MV-4-11 (cell line): ENCODE results near the gene NCKAP5.
"Not testable (repeated sequence)": the region's sequence is repeated elsewhere in the genome, so short reads cannot be mapped to it uniquely, and the experiment has no call there.

Source experiments
- DNase-seq: peaks from one replicate; lab custom pipeline; 2025; lab: John Stamatoyannopoulos, UW

Gene NCKAP5

DNA sequence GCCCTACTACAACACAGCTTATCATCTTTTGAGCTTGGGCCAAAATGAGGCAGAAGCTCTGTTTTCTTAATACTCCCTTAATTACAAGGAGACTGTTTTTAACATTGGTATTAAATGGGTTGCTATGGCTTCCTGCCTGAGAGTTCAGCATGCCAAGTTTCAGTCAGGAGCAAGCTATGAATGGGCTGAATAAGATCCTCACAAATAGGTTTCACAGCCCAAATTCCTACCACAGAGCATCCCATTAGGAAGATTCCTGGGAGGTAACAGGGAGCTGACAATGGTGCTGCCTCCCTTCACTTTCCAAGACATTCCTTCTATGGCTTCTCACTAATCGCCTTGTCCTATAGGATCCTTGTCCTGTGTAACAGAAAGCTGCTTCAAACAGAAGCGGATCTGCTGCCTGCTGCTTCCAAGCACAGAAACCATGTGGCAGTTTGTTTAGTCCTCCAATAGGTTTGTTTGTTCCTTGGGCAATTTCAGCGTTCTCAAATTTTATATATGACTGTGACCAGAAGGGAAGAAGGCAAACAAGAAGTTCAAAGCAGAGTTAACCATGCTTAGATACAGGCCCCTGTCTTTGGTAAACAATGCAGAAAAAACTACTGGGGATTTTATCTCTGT, 70.9 kb downstream of the NCKAP5 start:
- DNase-seq, result no peak

DNA sequence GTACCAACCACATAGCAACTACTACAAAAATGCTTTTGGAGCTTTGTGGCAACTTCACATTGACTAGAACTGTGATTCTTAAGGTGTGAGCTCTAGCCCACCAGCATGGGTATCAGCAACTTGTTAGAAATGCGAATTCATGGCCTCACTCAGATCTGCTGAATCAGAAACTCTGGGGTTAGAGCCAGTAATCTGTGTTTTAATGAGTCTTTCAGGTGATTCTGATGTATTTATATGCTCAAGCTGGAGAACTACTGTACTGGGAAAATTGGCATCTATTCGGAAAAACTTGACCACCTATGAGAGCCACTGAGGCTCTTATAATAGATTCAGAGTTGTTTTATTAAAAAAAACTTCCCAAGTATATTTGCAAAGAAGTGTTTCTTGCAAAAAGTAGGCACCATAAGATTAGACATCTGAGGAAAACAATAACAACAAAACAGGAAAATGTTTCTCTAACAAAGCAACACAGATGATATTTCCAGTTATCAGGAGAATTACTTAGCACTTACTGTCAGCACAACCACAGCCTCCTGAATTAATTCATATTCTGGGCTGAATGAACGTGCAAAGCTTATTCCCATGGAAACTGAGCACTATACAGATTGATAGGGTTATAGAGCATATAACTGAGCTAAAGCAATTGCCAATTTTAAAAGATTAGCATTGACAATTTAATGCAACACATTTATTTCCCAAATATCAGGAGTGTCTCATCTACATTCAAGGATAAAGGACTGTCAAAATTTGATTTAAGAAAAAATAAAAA, 71.6 kb downstream of the NCKAP5 start:
- no peak for DNase-seq

DNA sequence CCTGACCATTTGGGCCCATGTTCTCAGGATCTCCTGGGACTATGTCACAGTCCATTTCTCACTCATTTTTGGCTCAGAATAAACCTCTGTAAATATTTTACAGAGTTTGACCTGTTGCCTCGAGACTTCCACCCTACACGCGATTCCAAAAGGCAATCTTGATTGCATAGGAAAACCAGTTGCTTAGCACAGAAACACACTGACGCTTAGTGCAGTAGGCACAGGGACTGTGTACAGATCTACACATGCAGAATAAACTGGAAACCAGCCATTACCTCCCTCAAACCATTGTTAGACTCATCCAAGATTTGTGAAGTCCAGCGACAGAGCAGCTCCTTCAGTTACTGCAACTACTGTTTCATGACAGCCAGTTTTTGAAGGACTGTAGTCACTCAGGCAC, 73.0 kb downstream of the NCKAP5 start:
- DNase-seq, result no peak

DNA sequence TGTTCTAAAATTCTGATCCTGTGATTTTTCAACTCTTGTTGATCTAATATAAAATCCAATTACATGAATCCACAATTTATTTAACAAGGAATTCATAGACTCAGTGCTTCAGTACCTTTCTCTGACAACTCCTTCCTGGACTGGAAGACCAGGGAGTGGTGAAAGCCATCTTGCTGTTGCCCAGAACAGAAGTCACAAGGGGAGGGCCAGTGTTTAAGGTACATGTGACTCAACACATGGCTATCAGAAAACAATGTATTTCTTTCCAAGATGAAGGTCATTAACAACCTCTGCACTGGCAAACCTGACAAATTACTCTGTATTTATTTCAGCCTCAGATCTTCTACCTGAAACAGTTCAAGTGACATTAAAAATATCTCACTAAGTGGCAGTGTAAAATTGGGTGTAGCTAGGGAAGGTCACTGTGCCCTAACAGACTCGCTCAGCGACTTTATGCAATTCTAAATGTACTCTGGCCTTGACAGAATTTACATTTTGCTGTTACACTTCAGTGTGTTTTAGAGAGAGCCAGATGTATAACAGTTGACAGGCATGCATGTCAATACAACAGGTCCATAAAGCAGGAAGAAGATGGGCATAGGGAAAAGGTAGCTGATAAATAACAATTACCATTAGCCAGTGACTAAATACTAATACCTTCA, 75.4 kb downstream of the NCKAP5 start:
- DNase-seq, result no peak

DNA sequence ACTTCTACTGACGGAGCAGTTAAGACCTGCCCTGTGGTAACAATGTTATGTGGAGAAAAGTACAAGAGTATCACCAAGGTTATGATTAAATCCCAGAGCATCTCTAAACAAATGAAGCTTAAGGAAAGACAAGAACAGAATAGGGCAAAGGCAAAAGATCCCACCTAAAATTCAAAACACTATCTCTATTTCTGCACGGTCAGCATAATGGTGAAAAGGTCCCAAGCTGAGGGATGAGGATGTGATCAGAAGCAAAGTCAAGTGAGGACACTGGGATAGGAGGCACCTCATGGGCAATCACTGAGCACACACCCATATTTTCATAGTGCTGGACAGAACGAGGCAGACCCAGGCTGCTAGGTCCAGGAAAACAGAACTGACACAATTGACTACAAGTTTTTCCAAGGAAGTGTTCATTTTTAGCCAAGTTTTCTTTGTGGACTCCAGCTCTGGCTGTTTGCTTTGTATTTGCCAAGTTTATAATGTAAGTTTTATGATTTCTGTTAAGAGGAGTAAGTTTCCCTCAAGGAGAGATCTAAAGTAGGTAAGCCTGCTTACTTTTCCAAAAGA, 77.8 kb downstream of the NCKAP5 start:
- no peak for DNase-seq

DNA sequence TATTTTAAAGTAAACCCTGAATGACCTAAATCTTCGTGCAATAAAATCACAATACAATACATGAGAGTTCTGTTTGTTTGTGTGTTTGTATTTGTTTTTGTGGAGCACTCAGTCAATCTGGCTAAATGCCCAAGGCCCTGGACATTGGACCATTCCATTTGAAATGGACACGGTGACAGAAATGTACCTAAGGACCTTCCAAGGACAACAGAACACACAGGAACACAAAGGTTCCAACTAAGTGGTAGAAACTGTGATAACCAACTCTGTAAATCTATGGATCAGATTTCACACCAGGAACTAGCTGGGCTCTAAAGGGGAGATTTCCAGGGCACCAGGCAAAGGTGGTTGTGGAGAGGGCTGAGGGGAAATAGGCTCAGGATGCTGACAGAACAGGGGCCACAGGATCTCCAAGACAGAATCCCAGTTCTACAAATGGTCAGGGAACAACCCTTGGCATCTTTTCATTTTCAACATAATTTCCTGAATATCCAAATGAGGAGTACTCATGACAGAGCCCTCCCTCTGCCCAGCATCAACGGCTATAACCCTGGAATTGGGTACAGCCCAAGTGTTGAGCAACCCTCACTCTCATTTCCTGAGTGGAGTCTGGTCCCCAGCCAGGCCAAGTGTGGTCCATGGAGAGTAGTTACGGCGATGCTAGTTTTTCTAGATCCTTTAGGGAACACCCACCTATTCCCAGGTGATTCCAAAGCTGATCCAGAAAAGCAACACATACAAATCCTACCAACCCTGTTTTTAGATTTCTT, 78.4 kb downstream of the NCKAP5 start:
- DNase-seq, result no peak

DNA sequence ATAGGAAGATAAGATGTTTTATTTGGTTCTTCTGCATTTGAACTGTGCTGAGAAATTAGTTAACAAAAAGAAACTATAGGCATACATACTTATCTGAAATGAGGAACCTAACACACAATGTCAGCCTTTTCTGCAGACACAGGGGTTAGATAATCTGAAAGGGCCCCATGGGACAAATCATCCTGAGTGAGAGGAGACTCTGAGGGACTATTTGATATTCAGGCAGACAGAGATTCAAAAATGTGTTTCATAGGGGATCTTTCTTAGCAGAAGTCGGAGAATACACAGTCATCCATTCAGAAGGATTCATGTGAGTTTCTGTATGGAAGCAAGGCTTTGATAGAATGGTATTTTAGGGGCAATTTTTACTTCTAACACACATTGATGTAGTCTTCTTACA, 79.1 kb downstream of the NCKAP5 start:
- DNase-seq, result no peak

DNA sequence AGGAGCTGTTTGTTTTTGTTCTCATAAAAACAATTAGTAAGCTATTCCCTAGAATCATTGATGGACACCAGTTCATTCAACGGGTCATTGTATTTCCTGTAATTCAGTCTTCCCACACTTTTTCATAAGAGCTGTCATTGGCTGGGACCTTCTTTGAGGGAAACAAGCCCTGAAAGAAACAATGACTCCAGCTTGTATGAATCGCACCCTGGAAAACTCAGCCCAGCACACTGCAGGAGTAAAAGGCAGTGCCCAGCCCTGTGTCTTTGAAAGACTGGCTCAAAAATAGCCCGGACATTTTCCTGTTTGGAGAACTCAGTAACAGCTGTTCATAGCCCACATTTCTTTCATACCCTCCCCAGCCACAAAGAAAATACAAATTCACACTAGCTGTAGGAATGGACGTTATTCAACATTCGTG, 81.5 kb downstream of the NCKAP5 start:
- no peak for DNase-seq

DNA sequence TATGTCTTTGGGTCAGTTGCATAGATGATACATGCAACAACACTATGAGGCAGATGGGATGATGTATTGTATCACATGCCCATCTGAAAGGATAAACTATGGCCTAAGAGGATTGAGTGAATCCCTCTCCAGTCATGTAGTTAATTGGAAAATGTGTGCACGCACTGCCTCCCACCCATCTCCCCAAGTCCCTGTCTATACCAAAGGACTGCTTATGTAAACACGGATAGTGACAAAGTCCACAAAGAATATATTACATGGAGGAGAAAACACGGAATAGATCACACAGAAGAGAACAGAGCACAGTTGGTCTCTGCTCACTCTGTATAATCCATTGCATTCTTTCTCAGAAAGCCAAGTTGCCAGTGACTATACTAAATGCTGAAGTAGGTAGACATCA, 82.4 kb downstream of the NCKAP5 start:
- DNase-seq, result no peak

DNA sequence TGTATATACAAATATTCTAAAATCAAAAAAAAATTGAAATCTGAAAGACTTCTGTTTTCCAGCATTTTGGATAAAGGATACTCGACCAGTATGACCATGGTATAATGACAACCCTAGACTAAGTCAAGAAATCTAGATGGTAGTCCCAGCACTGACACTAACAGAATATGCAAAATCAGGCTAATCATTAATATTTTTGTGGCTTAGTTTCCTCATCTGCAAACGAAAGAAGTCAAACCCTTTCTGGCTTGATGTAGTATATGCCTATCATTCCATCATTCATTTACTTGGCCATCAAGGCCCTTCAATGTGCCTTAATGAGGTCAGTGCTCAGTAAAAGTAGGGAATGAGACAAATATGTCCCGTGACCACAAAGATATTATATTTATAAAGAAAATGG, 83.5 kb downstream of the NCKAP5 start:
- DNase-seq, result no peak

DNA sequence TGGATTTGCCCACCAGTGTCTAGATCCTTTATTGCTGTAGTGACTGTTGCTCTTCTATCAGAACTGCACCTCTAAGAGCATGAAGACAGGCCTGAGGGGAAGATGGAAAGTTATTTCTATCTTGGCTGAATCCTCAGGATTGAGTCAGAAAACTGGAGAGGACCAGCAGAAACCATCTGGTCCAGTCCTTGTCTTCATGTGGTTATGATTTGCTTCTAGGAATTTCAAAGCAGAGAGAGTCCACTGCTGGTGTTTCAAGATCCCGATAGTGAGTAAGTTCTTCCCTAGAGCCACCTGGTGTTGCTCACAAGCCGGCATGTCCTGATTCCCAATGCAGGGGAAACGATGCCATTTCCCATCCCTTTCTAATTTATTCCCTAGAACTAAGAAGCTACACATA, 84.2 kb downstream of the NCKAP5 start:
- DNase-seq, result no peak

DNA sequence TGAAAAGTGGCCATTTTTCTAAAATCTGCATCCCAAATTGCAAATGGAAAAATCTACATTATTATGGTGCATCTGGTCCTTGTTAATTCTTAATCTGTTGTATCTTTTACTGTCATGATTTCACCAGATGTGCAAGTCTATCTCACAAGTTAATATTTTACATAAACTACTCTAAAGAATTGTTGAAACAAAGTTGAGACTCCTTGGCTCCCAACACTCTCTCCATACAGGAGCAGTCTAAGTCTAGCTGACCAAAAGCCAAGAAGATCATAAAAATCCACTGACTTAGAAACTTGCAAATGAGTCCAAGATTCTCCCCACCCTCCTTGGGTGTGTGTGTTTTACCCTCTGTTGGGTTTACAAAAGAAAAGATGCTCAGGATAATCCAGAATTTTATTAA, 85.1 kb downstream of the NCKAP5 start:
- DNase-seq, result no peak

DNA sequence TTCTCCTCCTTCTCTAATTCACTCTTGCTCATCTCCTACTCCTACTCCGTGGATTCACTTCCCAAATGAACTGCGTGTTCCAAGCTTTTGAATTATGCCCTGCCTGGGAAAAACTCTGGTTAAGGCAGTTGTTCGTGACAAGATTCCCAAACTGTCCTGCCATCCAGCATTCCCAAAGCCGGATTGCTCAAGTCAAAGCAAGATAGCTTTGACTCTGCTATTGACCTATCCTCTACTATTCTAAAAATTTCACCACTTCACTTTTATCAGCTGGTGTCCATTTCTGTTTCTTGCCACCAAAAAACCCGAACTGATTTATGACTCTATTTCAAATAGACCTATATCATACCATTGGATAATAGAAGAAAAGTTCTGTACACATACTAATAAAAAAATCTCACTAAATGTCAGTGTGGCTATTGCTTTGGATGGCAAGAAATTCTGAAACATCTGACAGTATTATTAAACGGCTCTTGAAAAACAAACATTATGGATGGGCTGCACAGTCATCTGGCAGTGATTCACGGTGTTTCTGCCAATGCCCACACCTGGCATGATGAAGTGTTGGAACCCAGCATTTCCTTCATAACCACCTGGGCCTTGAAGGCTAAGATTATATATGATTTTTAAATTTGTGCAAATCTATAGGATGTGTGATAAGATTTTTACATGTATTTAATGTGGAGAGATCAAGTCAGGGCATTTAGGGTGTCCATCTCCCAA, 87.4 kb downstream of the NCKAP5 start:
- DNase-seq, result no peak

DNA sequence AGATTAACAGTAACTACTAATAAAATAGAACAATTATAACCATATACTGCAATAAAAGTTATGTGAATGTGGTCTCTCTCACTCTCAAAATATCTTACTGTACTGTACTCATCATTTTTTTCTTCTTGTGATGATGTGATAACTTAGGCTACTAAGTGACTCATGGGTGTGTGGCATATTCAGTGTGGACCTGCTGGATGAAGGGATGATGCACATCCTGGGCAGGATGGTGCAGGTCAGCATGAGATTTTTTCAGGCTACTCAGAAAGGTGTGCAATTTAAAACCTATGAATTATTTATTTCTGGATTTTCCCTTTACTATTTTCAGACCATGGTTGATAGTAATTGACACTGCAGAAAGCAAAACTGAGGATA, 90.7 kb downstream of the NCKAP5 start:
- no peak for DNase-seq

DNA sequence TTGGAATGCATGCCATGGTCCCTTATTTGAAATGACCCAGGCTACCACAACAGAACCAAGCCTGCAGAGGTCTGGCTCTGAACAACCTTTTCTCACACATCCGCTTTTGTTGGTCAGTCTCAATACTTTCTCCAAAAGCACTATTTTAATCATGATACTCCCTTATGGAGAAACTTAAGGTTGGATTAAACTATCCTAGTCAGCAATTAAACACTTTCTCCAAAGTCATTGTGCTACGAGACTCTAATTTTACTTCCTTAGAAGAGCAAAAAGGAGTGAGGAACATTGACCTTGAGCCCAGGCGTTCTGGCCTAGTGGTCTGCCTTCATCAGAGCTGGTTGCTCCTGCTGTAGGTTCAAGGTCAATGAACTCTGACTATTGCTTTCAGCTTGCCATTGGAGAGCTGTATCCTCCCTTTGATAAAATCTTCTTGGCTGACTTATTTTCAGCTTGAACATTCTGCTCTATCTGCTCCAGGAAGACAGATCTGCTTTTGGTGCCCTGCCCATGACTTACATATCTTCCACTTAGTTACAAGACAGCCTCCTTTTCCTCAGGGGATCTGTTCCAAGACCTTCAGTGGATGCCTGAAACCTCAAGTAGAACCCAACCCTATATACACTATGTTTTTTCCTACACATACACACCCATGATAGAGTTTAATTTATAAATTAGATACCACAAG, 91.2 kb downstream of the NCKAP5 start:
- DNase-seq, result no peak

DNA sequence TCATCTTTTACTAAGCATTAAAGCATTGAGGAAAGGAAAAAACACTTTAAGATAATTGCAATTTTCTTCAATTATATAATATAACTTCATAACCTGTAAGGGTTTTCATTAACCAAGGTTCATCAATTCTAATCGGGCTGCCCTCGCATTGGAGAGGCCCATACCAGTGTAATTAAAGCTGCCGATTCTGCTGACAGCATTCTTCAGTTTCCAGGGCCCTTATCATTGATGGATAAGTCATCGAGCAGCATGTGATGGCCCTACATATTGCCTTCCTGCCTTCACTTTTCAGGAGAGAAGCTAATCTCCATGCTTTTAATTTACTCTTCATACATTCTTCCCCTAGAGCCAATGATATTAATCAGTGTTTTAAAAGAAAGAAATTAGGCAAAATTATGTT, 92.0 kb downstream of the NCKAP5 start:
- no peak for DNase-seq

DNA sequence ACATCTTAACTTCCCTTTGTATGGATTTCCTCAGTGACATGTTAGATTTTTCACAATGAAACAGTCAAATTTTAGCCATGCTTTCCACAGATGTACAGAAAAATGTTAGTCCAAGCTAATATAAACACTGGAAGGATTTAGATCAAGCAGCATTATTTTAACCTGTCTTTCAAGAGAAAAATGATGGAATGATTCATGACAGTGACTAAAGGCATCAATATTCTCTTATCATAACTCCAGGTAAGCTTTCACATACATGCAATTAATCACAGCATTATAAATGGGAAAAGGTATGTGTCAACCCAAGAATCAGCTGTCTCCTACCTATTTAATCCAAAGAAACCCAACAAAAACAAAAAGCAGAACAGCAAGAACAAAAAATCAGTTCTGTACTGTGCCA, 92.7 kb downstream of the NCKAP5 start:
- no peak for DNase-seq

DNA sequence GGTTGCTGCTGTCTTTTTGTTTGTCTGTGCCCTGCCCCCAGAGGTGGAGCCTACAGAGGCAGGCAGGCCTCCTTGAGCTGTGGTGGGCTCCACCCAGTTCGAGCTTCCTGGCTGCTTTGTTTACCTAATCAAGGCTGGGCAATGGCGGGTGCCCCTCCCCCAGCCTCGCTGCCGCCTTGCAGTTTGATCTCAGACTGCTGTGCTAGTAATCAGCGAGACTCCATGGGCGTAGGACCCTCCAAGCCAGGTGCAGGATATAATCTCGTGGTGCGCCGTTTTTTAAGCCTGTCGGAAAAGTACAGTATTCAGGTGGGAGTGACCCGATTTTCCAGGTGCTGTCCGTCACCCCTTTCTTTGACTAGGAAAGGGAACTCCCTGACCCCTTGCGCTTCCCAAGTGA, 97.8 kb downstream of the NCKAP5 start:
- DNase-seq, result not testable (repeated sequence)

DNA sequence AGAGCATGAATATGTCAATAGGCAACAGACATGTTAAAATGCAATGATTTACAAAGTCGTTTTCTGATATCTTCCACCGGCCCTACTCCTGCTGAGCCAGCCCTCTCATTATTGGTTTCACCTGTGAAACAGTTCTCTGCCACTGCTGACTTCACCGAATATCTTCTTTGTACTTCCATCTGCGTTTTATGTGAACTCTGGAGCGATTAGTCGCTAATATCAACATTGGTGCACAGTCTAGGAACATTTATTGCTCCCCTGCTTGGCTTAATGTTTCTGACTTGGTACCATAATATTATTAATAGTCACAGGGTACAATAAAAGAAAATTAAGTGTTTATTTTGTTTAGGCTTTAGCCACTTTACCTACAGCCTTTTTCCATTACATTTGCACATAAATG, 105.5 kb downstream of the NCKAP5 start:
- DNase-seq, result no peak

DNA sequence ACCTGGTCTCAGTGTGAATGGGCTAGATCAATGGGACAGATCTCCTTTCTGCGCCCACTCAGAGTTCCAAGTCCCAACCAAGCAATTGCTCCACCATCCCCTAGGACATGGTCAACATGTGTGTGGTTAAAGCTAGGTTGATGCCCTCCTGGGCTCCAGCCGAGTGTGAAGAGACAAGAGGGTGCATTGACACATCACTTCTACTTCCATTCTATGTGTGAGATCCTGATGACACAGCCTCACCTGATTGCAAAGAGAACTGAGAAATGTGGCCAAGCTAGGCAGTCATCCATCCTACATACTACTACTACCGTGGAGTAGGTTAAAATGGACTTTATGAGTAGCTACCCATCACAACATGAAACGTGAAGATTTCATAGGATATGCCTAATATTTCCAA, 106.8 kb downstream of the NCKAP5 start:
- no peak for DNase-seq

DNA sequence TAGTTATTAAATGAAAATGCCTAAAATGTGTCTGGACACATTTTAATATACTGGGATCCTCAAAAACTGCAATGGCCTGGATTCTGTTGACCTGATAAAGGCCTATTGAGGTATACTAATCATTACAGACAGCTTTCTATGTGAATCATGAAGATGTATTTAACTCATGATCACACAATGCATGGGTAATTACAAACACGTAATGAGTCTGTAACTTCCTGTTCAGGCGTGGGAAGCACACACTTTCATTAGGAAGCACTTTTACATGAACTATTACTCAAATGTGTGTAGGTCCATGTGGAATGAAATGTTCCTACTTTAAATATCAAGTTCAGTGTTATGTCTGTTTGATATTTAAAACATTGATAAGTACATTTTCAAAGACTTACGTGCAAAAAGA, 108.7 kb downstream of the NCKAP5 start:
- DNase-seq, result no peak
